Naive thymus-derived CD4-positive, alpha-beta T cell (primary cell): Measurements from ENCODE around the gene ZNF540. TPM values are rescaled to one million over a fixed set of nuclear protein-coding genes. Genes with fewer than 3 reads are reported as not detected.
A peak's percentile ranks its signal among the peaks of the same experiment; 100 is the strongest.

ENCODE experiments used
- ATAC-seq: fragments of 150-1000 bp; cut with Tn5 transposase; 2 replicates; pipeline ENCODE4 v1.10.0; 2021; ENCODE audit warnings: mild to moderate bottlenecking, moderate library complexity
- CTCF ChIA-PET: fragments of 350-600 bp; sonication (Branson Sonifier 250); formaldehyde crosslinking; loops from one replicate; lab custom pipeline; 2021; ENCODE audit warnings: antibody characterized with exemption; lab: Charles Lee
- POLR2A ChIA-PET: fragments of 350-600 bp; sonication (Branson Sonifier 250); formaldehyde crosslinking; loops from one replicate; lab custom pipeline; 2021; ENCODE audit warnings: antibody characterized with exemption, inconsistent platforms; lab: Charles Lee
- DNase-seq, 9 donors: peaks; one replicate each; pipeline versions ENCODE4 v3.0.0 to v3.0.0-alpha.2; 2020 to 2022; ENCODE audit warnings: mixed read lengths in 1 of 9
- H3K27ac ChIP-seq: one replicate; pipeline ENCODE4 v1.7.0; 2013; ENCODE audit warnings: mild to moderate bottlenecking, low read depth, low read length, moderate library complexity
- H3K27me3 ChIP-seq, 2 donors: one replicate each; pipeline ENCODE4 v1.7.0; 2013; ENCODE audit warnings: low read length in 2 of 2, mild to moderate bottlenecking in 2 of 2, moderate library complexity in 2 of 2; ENCODE audit not compliant: control insufficient read depth in 2 of 2, insufficient read depth in 2 of 2
- H3K36me3 ChIP-seq, 3 experiments: 1 replicate in 2 of 3; 2 replicates in 1 of 3; pipeline ENCODE4 v1.7.0; 2013; ENCODE audit warnings: low read length in 3 of 3, mild to moderate bottlenecking in 3 of 3, moderate library complexity in 1 of 3; ENCODE audit not compliant: insufficient read depth in 3 of 3, control insufficient read depth in 2 of 3
- H3K4me1 ChIP-seq, 2 donors: one replicate each; pipeline ENCODE4 v1.7.0; 2013; ENCODE audit warnings: low read length in 2 of 2, mild to moderate bottlenecking in 2 of 2, moderate library complexity in 1 of 2; ENCODE audit not compliant: control insufficient read depth in 2 of 2, insufficient read depth in 2 of 2
- H3K4me3 ChIP-seq: 2 replicates; pipeline ENCODE4 v1.7.0; 2013; ENCODE audit warnings: mild to moderate bottlenecking, low read length
- H3K9me3 ChIP-seq, 3 experiments: 1 replicate in 2 of 3; 2 replicates in 1 of 3; pipeline ENCODE4 v1.7.0; 2013; ENCODE audit warnings: low read length in 3 of 3; ENCODE audit not compliant: control insufficient read depth in 2 of 3
- H3K27ac Mint-ChIP-seq, 9 donors: one replicate each; pipeline ENCODE4 v1.8.0; 2020 to 2022; ENCODE audit warnings: mixed read lengths in 9 of 9, mild to moderate bottlenecking in 8 of 9, moderate library complexity in 5 of 9, inconsistent platforms in 2 of 9
- H3K27me3 Mint-ChIP-seq, 5 donors: one replicate each; pipeline ENCODE4 v1.8.0; 2021 to 2022; ENCODE audit warnings: mixed read lengths in 5 of 5, mild to moderate bottlenecking in 1 of 5
- H3K36me3 Mint-ChIP-seq, 5 donors: one replicate each; pipeline ENCODE4 v1.8.0; 2020 to 2022; ENCODE audit warnings: mixed read lengths in 5 of 5, mild to moderate bottlenecking in 3 of 5, inconsistent platforms in 1 of 5
- H3K4me1 Mint-ChIP-seq, 7 donors: one replicate each; pipeline ENCODE4 v1.8.0; 2020 to 2022; ENCODE audit warnings: mixed read lengths in 7 of 7, mild to moderate bottlenecking in 3 of 7, inconsistent platforms in 1 of 7
- H3K4me3 Mint-ChIP-seq, 10 donors: one replicate each; pipeline ENCODE4 v1.8.0; 2020 to 2022; ENCODE audit warnings: mild to moderate bottlenecking in 10 of 10, mixed read lengths in 10 of 10, moderate library complexity in 6 of 10, inconsistent platforms in 2 of 10
- H3K9me3 Mint-ChIP-seq, 11 donors: one replicate each; pipeline ENCODE4 v1.8.0; 2020 to 2022; ENCODE audit warnings: mixed read lengths in 11 of 11, mild to moderate bottlenecking in 4 of 11, inconsistent platforms in 1 of 11, moderate library complexity in 1 of 11
- intact Hi-C, 2 donors: fragments of 100-400 bp; cut with micrococcal nuclease; formaldehyde crosslinking; loops; one replicate each; pipeline ENCODE4 v1.15.1; 2023
- polyA plus RNA-seq, 2 donors: library from polyadenylated mRNA; unstranded; fragments of 300-500 nt; fragmentation: Illumina TruSeq; gene quantifications; one replicate each; pipeline ENCODE4 v1.2.3, GENCODE V29; 2021
- total RNA-seq, 6 experiments: library from RNA in 5 of 6; stranded (reverse) in 5 of 6; gene quantifications; 1 replicate in 5 of 6; 2 replicates in 1 of 6; pipeline ENCODE4 v1.2.3 and lab custom pipeline; 2021 to 2026

The ZNF540 gene
- total RNA-seq (10 to 100 TPM in 4 of 5 experiments, under 1 TPM in 1; 0.99 to 22.7 (median 17.6) TPM), polyA plus RNA-seq (1 to 10 TPM; 7.4 to 9.0 TPM), total RNA-seq (lab: John Stamatoyannopoulos, UW) (20.1 reads per million, percentile 50 among the genes with 10 or more reads in this experiment)

- Mint-ChIP-seq H3K4me3 (peak within 1 kb of the TSS; percentile 94 to 100 (median 98)), H3K9me3 (peaks cover 5 to 75% (median 32%) of the 10 kb centered on the region in 11 donors), H3K36me3 (peaks cover 23 to 63% (median 48%) of the 10 kb centered on the region in 5 donors), H3K4me1 (peaks cover 13 to 56% (median 39%) of the 10 kb centered on the region in 7 donors), H3K27me3 (no peaks in the 10 kb centered on the region), H3K27ac (peak within 1 kb of the TSS; percentile 93 to 100 (median 99))
- DNase-seq (peak; percentile 70 to 95 (median 92)), ATAC-seq (peak; percentile 96)
- Histone ChIP-seq H3K9me3 (peaks cover 0 to 4% (median 0%) of the 10 kb centered on the region in 3 experiments), H3K27me3 (no peaks in the 10 kb centered on the region), H3K36me3 (peaks cover 3 to 21% (median 5%) of the 10 kb centered on the region in 3 experiments), H3K4me1 (peaks cover 7 to 18% of the 10 kb centered on the region in 2 donors), H3K27ac (peak within 1 kb of the TSS; percentile 93), H3K4me3 (peak within 1 kb of the TSS; percentile 80)
- CTCF ChIA-PET: interaction anchor here (0.5 to 0.6 kb wide), 2 partner anchors 69 to 174 kb away, joined by 3 to 7 read pairs; no protein-coding TSS in a partner anchor
- POLR2A ChIA-PET: interaction anchor here (0.6 to 7.0 kb wide), 20 partner anchors 19 to 1380 kb away, joined by 3 to 53 read pairs (median 4); partner anchors contain the start of genes SIPA1L3, WDR87, ZFP30 and ZNF146
- intact Hi-C loops: loop anchor here (1.0 to 10.0 kb wide), 23 partner anchors 61 to 1480 kb away; partner anchors contain the start of genes ZFP30 (in 2 of the 2), ZNF420 (in 2 of the 2), ZNF527 (in 2 of the 2) and ZNF568 (in 2 of the 2)
Measured at GRCh38 chr19:37594304-37594981, at the start of gene ZNF540, which contains the start of gene ZNF571. Gene ZNF540, plus strand, starts transcription at chr19:37594876. Its CDS starts 3,572 bp downstream, at chr19:37598448. Gene ZNF571, minus strand, starts transcription at chr19:37594792. Its CDS starts 8,116 bp downstream, at chr19:37586676.

- Histone ChIP-seq H3K4me1 (no peaks in the 10 kb centered on the region), H3K4me3 (peak overlapping the region; percentile 39), H3K36me3 (no peaks in the 10 kb centered on the region), H3K27me3 (no peaks in the 10 kb centered on the region), H3K27ac (peak overlapping the region; percentile 49), H3K9me3 (peaks cover 5 to 86% (median 23%) of the 10 kb centered on the region in 3 experiments)
- ATAC-seq (peak; percentile 70), DNase-seq (peak in 6 of 9 donors; percentile 13 to 59 (median 38))
- H3K27ac Mint-ChIP-seq: peak overlapping the region in 6 of 9 donors; percentile 58 to 93 (median 80)
- no peaks in the 10 kb centered on the region for H3K27me3 Mint-ChIP-seq
- peak overlapping the region; percentile 36 to 90 (median 82) for H3K4me3 Mint-ChIP-seq
- peaks cover 0 to 4% (median 2%) of the 10 kb centered on the region in 7 donors for H3K4me1 Mint-ChIP-seq
- peaks cover 5 to 34% (median 18%) of the 10 kb centered on the region in 5 donors for H3K36me3 Mint-ChIP-seq
- intact Hi-C loops: no loop called here
- peaks cover 0 to 91% (median 72%) of the 10 kb centered on the region in 11 donors for H3K9me3 Mint-ChIP-seq
- ChIA-PET POLR2A (interaction anchor here (0.7 kb wide), 1 partner anchor 46 kb away, joined by 3 read pairs; no protein-coding TSS in a partner anchor), CTCF (interaction anchor here (0.7 kb wide), 1 partner anchor 233 kb away, joined by 4 read pairs; no protein-coding TSS in a partner anchor)
Measured at GRCh38 chr19:37551129-37551993, 43.3 kb upstream of the ZNF540 start.

- H3K9me3 Mint-ChIP-seq: peaks cover 7 to 89% (median 53%) of the 10 kb centered on the region in 11 donors
- Histone ChIP-seq H3K9me3 (peaks cover 33 to 96% (median 46%) of the 10 kb centered on the region in 3 experiments), H3K4me3 (no peak overlapping the region), H3K27ac (no peak overlapping the region), H3K4me1 (no peaks in the 10 kb centered on the region), H3K36me3 (peaks cover 0 to 45% (median 7%) of the 10 kb centered on the region in 3 experiments), H3K27me3 (no peaks in the 10 kb centered on the region)
- no peak overlapping the region for H3K27ac Mint-ChIP-seq
- no peaks in the 10 kb centered on the region for H3K4me1 Mint-ChIP-seq
- intact Hi-C loops: no loop called here
- peaks cover 22 to 68% (median 58%) of the 10 kb centered on the region in 5 donors for H3K36me3 Mint-ChIP-seq
- H3K27me3 Mint-ChIP-seq: no peaks in the 10 kb centered on the region
- CTCF ChIA-PET: no interaction called here
- no peak overlapping the region for H3K4me3 Mint-ChIP-seq
- DNase-seq: no peak
- POLR2A ChIA-PET: no interaction called here
- ATAC-seq: no peak
Measured at GRCh38 chr19:37563518-37563917, 31.2 kb upstream of the ZNF540 start.

GRCh38 chr19:37564624-37565369 is 29.9 kb upstream of the ZNF540 start:
- no peaks in the 10 kb centered on the region for H3K27me3 Mint-ChIP-seq
- no peaks in the 10 kb centered on the region for H3K4me1 Mint-ChIP-seq
- Histone ChIP-seq H3K36me3 (peaks cover 0 to 55% (median 3%) of the 10 kb centered on the region in 3 experiments), H3K4me1 (no peaks in the 10 kb centered on the region), H3K9me3 (peaks cover 33 to 93% (median 47%) of the 10 kb centered on the region in 3 experiments), H3K4me3 (peak overlapping the region; percentile 20), H3K27me3 (no peaks in the 10 kb centered on the region), H3K27ac (no peak overlapping the region)
- DNase-seq (no peak), ATAC-seq (no peak)
- peaks cover 11 to 89% (median 54%) of the 10 kb centered on the region in 11 donors for H3K9me3 Mint-ChIP-seq
- no peak overlapping the region for H3K4me3 Mint-ChIP-seq
- intact Hi-C loops: no loop called here
- no peak overlapping the region for H3K27ac Mint-ChIP-seq
- peaks cover 23 to 70% (median 66%) of the 10 kb centered on the region in 5 donors for H3K36me3 Mint-ChIP-seq
- ChIA-PET POLR2A (no interaction called here), CTCF (no interaction called here)

GRCh38 chr19:37565370-37565669 is 29.4 kb upstream of the ZNF540 start:
- Mint-ChIP-seq H3K27ac (no peak overlapping the region), H3K4me3 (no peak overlapping the region), H3K36me3 (peaks cover 25 to 75% (median 71%) of the 10 kb centered on the region in 5 donors), H3K9me3 (peaks cover 15 to 92% (median 57%) of the 10 kb centered on the region in 11 donors), H3K4me1 (no peaks in the 10 kb centered on the region), H3K27me3 (no peaks in the 10 kb centered on the region)
- intact Hi-C loops: no loop called here
- ATAC-seq: no peak
- Histone ChIP-seq H3K27ac (no peak overlapping the region), H3K4me1 (no peaks in the 10 kb centered on the region), H3K36me3 (peaks cover 0 to 59% (median 3%) of the 10 kb centered on the region in 3 experiments), H3K4me3 (no peak overlapping the region), H3K27me3 (no peaks in the 10 kb centered on the region), H3K9me3 (peaks cover 33 to 96% (median 51%) of the 10 kb centered on the region in 3 experiments)
- DNase-seq: no peak
- POLR2A ChIA-PET: no interaction called here
- CTCF ChIA-PET: no interaction called here
